Mucosa of rectum (tissue), 2 donors: ENCODE data around the gene SMC5.
"Not testable (repeated sequence)": the region's sequence is repeated elsewhere in the genome, so short reads cannot be mapped to it uniquely, and the experiment has no call there.

Experiments used
- H3K27ac ChIP-seq, 2 donors: one replicate each; pipeline ENCODE4 v1.7.0; 2013; ENCODE audit warnings: inconsistent platforms in 2 of 2, low read depth in 2 of 2, low read length in 2 of 2
- H3K27me3 ChIP-seq, 2 donors: one replicate each; pipeline ENCODE4 v1.7.0; 2013; ENCODE audit warnings: low read length in 2 of 2; ENCODE audit not compliant: control insufficient read depth in 2 of 2, insufficient read depth in 2 of 2
- H3K36me3 ChIP-seq, 2 donors: one replicate each; pipeline ENCODE4 v1.7.0; 2013; ENCODE audit warnings: low read length in 2 of 2; ENCODE audit not compliant: control insufficient read depth in 2 of 2, insufficient read depth in 2 of 2
- H3K4me1 ChIP-seq, 2 donors: one replicate each; pipeline ENCODE4 v1.7.0; 2013; ENCODE audit warnings: low read length in 2 of 2, mild to moderate bottlenecking in 1 of 2; ENCODE audit not compliant: control insufficient read depth in 2 of 2, insufficient read depth in 2 of 2
- H3K4me3 ChIP-seq, 2 donors: one replicate each; pipeline ENCODE4 v1.7.0; 2013; ENCODE audit warnings: low read length in 2 of 2
- H3K9ac ChIP-seq, 2 donors: one replicate each; pipeline ENCODE4 v1.7.0; 2013; ENCODE audit warnings: low read length in 2 of 2, low read depth in 1 of 2, mild to moderate bottlenecking in 1 of 2
- H3K9me3 ChIP-seq, 2 donors: one replicate each; pipeline ENCODE4 v1.7.0; 2013; ENCODE audit warnings: low read length in 2 of 2; ENCODE audit not compliant: control insufficient read depth in 2 of 2
- donor health status: healthy.
- donor health status: Normal muscosa, but diverticular disease.

SMC5 gene

DNA sequence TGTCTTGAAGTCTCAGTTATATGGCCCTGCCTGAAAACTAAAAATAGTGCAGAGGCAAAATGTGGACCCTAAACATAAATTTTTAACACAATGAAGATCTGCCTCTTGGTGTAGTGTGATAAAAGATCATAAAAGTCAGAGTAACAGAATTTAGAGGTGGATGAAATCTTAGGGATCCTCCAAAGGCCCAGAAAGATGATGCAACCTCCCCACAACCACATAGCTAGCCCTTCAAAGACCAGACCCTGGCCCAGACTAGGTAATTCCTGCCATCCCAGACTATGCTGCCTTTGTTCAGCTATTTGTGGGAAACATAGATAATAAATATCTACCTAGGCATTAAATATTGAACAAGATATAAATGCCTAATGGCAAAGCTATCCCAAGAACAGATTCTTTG lies 140.4 kb downstream of the SMC5 start:
- Histone ChIP-seq H3K27me3 (no peaks in the 10 kb centered on the region), H3K4me1 (peaks cover 20 to 42% of the 10 kb centered on the region in 2 donors), H3K9ac (no peak overlapping the region), H3K27ac (no peak overlapping the region), H3K4me3 (no peak overlapping the region), H3K9me3 (no peaks in the 10 kb centered on the region), H3K36me3 (no peaks in the 10 kb centered on the region)

DNA sequence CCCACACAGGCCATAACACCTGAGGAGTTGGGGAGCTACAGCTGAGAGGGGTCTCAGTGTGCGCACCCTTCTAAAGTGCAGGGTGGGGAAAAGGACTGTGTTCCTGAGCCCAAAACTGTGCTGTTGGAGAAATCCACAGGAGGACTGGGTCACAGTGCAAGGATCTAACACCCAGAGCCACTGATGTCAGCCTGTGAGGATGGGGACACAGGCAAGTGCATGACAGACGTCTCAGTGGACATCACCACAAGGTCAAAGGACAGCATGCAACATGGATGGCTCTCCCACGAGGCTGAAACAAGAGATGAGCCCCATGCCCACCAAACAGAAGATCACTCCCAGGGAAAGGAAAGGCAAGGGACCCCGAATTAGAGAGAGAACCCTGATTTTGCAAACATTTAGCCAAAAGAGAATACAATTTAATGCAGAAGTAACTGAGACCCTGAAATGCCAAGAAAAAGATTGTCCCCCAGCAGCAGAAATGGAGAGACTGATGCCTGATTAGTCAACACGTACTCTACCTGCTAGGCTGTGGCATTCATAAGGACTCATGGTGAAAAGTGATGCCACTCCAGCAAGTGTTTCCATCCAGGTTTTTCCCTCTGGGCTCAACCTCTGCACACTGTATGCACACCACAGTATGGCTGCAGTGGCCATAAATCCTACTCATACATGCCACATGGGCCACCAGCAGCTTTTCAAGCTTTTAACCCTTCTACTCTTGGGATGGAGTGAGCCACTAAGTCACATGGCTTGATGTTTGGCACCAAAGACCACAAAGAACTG lies 141.5 kb downstream of the SMC5 start:
- Histone ChIP-seq H3K4me1 (peaks cover 28 to 46% of the 10 kb centered on the region in 2 donors), H3K9ac (no peak overlapping the region), H3K27me3 (no peaks in the 10 kb centered on the region), H3K4me3 (no peak overlapping the region), H3K27ac (no peak overlapping the region), H3K9me3 (no peaks in the 10 kb centered on the region), H3K36me3 (no peaks in the 10 kb centered on the region)

GRCh38 chr9:70401241-70401640 lies 142.5 kb downstream of the SMC5 start:
- not testable (repeated sequence) for H3K36me3 ChIP-seq, H3K4me3 ChIP-seq, H3K9ac ChIP-seq, H3K9me3 ChIP-seq, H3K27ac ChIP-seq, H3K27me3 ChIP-seq
- H3K4me1 ChIP-seq = peaks cover 37 to 56% of the 10 kb centered on the region in 2 donors

DNA sequence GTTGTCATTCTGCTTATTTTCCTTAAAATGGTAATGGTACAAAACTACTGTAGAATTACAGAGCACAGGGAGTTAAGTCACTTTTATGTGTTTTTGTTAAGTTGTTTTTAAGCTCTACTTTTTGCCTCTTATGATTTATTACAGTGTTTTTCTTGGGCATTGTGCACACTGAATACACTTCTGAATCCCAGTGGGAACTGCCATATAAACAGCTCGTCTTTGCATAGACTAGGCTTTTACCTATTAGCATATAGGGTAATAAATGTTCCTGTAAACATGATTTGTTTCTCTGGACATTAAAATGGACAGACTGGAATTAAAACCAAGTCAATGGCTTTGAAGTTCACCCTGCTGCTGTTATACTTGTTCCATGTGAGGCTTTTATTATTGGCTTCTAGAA lies 143.4 kb downstream of the SMC5 start:
- Histone ChIP-seq H3K9ac (no peak overlapping the region), H3K4me1 (peaks cover 42 to 61% of the 10 kb centered on the region in 2 donors), H3K27me3 (no peaks in the 10 kb centered on the region), H3K36me3 (no peaks in the 10 kb centered on the region), H3K27ac (no peak overlapping the region), H3K4me3 (no peak overlapping the region), H3K9me3 (no peaks in the 10 kb centered on the region)

GRCh38 chr9:70403166-70403565 lies 144.4 kb downstream of the SMC5 start:
- no peak overlapping the region for H3K4me3 ChIP-seq
- peaks cover 40 to 58% of the 10 kb centered on the region in 2 donors for H3K4me1 ChIP-seq
- H3K27me3 ChIP-seq = no peaks in the 10 kb centered on the region
- no peaks in the 10 kb centered on the region for H3K36me3 ChIP-seq
- H3K27ac ChIP-seq = peak overlapping the region in 1 of 2 donors; percentile 64
- no peaks in the 10 kb centered on the region for H3K9me3 ChIP-seq
- no peak overlapping the region for H3K9ac ChIP-seq

DNA sequence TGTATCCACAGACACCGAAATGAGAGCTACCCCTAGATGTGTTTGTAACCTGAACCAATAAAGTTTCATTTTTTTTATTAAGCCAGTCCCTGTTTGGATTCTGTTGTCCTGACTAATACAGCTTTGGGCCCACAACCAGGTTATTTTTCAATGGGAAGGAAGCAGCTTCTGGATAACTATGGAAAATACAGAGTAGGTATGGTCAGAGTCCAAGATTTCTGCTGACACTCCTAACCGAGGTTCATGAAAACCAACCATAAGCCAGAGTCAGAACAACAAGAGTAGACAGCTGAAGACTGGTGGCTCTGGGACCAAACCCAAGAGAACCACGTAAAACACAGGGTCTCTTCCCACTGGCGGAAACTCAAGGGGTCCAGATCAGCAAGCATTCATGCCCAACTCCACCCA lies 144.8 kb downstream of the SMC5 start:
- Histone ChIP-seq H3K4me3 (peak overlapping the region; percentile 3 to 9), H3K9ac (peak overlapping the region in 1 of 2 donors; percentile 27), H3K4me1 (peaks cover 40 to 59% of the 10 kb centered on the region in 2 donors), H3K27me3 (no peaks in the 10 kb centered on the region), H3K36me3 (no peaks in the 10 kb centered on the region), H3K27ac (peak overlapping the region; percentile 19 to 64), H3K9me3 (no peaks in the 10 kb centered on the region)

- no peaks in the 10 kb centered on the region for H3K27me3 ChIP-seq
- no peaks in the 10 kb centered on the region for H3K36me3 ChIP-seq
- no peak overlapping the region for H3K9ac ChIP-seq
- H3K27ac ChIP-seq = peak overlapping the region; percentile 19 to 64
- peaks cover 41 to 57% of the 10 kb centered on the region in 2 donors for H3K4me1 ChIP-seq
- no peaks in the 10 kb centered on the region for H3K9me3 ChIP-seq
- peak overlapping the region; percentile 3 to 9 for H3K4me3 ChIP-seq
These were observed 145.5 kb downstream of the SMC5 start for GRCh38 chr9:70404261-70404660.
